HG03103 (cell line): ENCODE results near the gene SYT12.

Source experiments
- ATAC-seq: cut with Tn5 transposase; IDR thresholded peaks from one replicate; pipeline ENCODE4 v1.9.1; 2021; ENCODE audit warnings: low read depth; ENCODE audit not compliant: unreplicated experiment

Gene SYT12

GRCh38 chr11:67054346-67054835 is 31.5 kb downstream of the SYT12 start:
- ATAC-seq: no peak

- ATAC-seq: no peak
Measured at GRCh38 chr11:67054836-67055523, 32.0 kb downstream of the SYT12 start.

GRCh38 chr11:67055812-67056211 is 32.9 kb downstream of the SYT12 start:
- no peak for ATAC-seq

GRCh38 chr11:67056267-67057204 is 33.6 kb downstream of the SYT12 start, which contains the start of gene RHOD:
RHOD (plus strand) TSS chr11:67056847; CDS start chr11:67056903, 56 bp downstream.
- no peak for ATAC-seq

GRCh38 chr11:67057205-67057672 is 34.3 kb downstream of the SYT12 start:
- ATAC-seq: no peak

GRCh38 chr11:67058506-67058905 is 35.6 kb downstream of the SYT12 start:
- ATAC-seq: no peak

- no peak for ATAC-seq
Measured at GRCh38 chr11:67059671-67060070, 36.7 kb downstream of the SYT12 start.

GRCh38 chr11:67060111-67060522 is 37.2 kb downstream of the SYT12 start:
- no peak for ATAC-seq

- no peak for ATAC-seq
Measured at GRCh38 chr11:67062526-67063373, 39.8 kb downstream of the SYT12 start.

- no peak for ATAC-seq
Measured at GRCh38 chr11:67066333-67066709, 43.4 kb downstream of the SYT12 start.

- no peak for ATAC-seq
Measured at GRCh38 chr11:67071420-67072284, 48.7 kb downstream of the SYT12 start.

GRCh38 chr11:67072295-67072694 is 49.4 kb downstream of the SYT12 start:
- ATAC-seq: no peak

- ATAC-seq: no peak
Measured at GRCh38 chr11:67073908-67074307, 51.0 kb downstream of the SYT12 start.

GRCh38 chr11:67076202-67076601 is 53.3 kb downstream of the SYT12 start:
- no peak for ATAC-seq

GRCh38 chr11:67079065-67079705 is 56.3 kb downstream of the SYT12 start:
- no peak for ATAC-seq

GRCh38 chr11:67082071-67082791 is 59.3 kb downstream of the SYT12 start:
- no peak for ATAC-seq

GRCh38 chr11:67083786-67084366 is 60.9 kb downstream of the SYT12 start:
- no peak for ATAC-seq

- ATAC-seq: no peak
Measured at GRCh38 chr11:67085617-67086016, 62.7 kb downstream of the SYT12 start.
